Activated T-cell treated with anti-CD3 and anti-CD28 coated beads, Interleukin-2, amount 50 U/mL, for 24 hours (primary cell): ENCODE data around the gene VWCE.
A peak's percentile ranks its signal among the peaks of the same experiment; 100 is the strongest.
"Not testable (repeated sequence)": the region's sequence is repeated elsewhere in the genome, so short reads cannot be mapped to it uniquely, and the experiment has no call there.

ENCODE experiments used
- DNase-seq: peaks from one replicate; pipeline ENCODE4 v3.0.0-alpha.2; 2020
- H3K27ac Mint-ChIP-seq: 2 replicates; pipeline ENCODE4 v1.8.0; 2020; ENCODE audit warnings: mild to moderate bottlenecking, mixed read lengths
- H3K27me3 Mint-ChIP-seq: 2 replicates; pipeline ENCODE4 v1.8.0; 2020; ENCODE audit warnings: mixed read lengths
- H3K36me3 Mint-ChIP-seq: 2 replicates; pipeline ENCODE4 v1.8.0; 2020; ENCODE audit warnings: low read depth, mixed read lengths
- H3K4me1 Mint-ChIP-seq: 2 replicates; pipeline ENCODE4 v1.8.0; 2020; ENCODE audit warnings: low read depth, mixed read lengths
- H3K4me3 Mint-ChIP-seq: 2 replicates; pipeline ENCODE4 v1.8.0; 2020; ENCODE audit warnings: mild to moderate bottlenecking, moderate library complexity, mixed read lengths
- H3K9me3 Mint-ChIP-seq: 2 replicates; pipeline ENCODE4 v1.8.0; 2020; ENCODE audit warnings: mixed read lengths

The VWCE gene

DNA sequence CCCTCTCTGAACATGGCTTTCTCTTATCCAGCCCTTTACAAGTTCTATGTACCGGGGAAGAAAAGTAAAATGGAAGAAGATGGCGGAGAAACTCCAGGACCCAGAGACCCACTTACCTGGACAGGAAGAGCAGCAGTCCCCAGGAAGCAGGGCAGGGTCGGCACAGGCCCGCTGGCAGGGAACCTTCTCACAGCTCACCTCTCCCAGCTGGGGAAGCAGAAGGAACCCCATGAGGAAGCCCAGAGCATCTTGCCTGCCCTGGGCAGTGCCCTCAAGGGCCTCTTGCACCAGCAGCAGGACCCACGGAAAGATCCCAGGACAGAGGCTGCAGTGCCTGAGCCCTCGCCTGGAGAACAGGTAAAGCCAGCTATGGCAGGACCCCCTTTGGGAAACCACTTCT is 30.7 kb downstream of the VWCE start:
- H3K27ac Mint-ChIP-seq = no peak overlapping the region
- H3K4me3 Mint-ChIP-seq = no peak overlapping the region
- H3K36me3 Mint-ChIP-seq = peaks cover 17% of the 10 kb centered on the region
- no peak for DNase-seq
- H3K4me1 Mint-ChIP-seq = no peaks in the 10 kb centered on the region
- H3K27me3 Mint-ChIP-seq = no peaks in the 10 kb centered on the region
- H3K9me3 Mint-ChIP-seq = no peaks in the 10 kb centered on the region

DNA sequence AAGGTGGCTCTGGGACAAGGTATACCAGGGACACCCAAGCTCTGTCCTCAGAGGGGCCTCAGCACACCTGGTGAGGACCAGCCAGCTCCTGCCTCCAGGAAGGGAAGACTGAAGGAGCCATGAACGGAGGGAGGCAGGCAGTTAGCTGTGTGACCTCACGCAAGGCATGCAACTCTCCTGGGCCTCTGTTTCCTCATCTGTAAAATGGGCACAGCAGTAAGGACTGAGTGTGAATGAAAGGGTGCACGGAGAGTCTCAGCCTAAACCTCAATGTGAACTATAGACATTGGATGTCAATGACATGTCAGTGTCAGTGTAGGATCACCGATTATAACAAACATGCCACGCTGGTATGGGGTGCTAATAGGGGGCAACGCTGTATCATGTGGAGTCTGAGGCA is 35.8 kb downstream of the VWCE start:
- no peak for DNase-seq
- Mint-ChIP-seq H3K9me3 (no peaks in the 10 kb centered on the region), H3K27ac (no peak overlapping the region)

DNA sequence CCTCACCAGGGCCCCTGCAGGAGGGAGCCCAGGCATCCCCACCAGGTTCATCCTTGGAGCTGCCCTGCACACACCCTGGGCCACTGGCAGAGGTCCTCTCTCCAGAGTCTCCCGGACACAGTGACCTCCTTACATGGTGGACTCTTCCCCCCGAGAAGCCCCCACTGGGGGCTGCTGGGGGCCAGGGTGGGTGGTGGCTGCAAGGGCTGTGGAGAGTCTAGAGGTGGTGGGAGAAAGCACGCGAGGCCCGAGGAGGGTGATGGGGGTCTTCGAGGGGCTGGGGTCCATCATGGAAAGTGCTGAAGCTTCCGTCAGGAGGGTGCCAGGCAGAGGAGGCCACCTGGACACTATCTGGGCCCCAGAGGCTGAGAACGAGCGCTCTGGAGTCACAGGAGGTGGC is 36.6 kb downstream of the VWCE start:
- no peaks in the 10 kb centered on the region for H3K4me1 Mint-ChIP-seq
- H3K27ac Mint-ChIP-seq = no peak overlapping the region
- H3K9me3 Mint-ChIP-seq = no peaks in the 10 kb centered on the region
- DNase-seq = no peak
- H3K36me3 Mint-ChIP-seq = peaks cover 13% of the 10 kb centered on the region
- H3K27me3 Mint-ChIP-seq = no peaks in the 10 kb centered on the region
- H3K4me3 Mint-ChIP-seq = no peak overlapping the region

More for the DNA sequence above, 35.8 kb downstream of the VWCE start:
- H3K27me3 Mint-ChIP-seq = no peaks in the 10 kb centered on the region
- H3K36me3 Mint-ChIP-seq = peaks cover 18% of the 10 kb centered on the region
- no peak overlapping the region for H3K4me3 Mint-ChIP-seq
- no peaks in the 10 kb centered on the region for H3K4me1 Mint-ChIP-seq

DNA sequence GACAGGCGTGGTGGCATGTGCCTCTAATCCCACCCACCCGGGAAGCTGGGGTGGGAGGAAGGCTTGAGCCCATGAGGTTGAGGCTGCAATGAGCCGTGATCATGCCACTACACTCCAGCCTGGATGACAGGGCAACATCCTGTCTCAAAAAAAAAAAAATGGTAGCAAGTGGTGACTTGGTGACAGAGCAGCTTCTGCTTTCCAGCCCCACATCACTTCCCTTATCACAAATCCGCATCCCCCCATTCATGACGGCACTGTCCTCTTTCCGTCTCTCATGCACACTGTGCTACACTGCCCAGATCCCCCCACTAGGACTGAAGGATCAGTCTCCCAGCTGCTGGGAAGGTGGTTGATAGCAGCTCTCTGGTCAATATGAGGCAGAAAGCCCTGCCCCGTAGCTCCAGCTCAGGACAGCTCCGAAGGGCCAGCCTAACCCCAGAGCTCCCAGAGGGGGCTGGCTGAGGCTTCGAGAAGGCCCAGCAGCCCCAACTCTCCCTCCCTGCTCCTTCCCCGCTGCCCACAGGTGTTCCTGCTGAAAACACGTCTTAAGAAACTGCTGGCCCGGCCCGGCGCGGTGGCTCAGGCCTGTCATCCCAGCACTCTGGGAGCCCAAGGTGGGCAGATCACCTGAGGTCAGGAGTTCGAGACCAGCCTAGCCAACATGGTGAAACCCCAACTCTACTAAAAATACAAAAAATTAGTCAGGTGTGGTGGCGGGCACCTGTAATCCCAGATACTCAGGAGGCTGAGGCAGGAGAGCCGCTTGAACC is 38.2 kb downstream of the VWCE start:
- Mint-ChIP-seq H3K27ac (no peak overlapping the region), H3K9me3 (no peaks in the 10 kb centered on the region), H3K4me1 (no peaks in the 10 kb centered on the region)

DNA sequence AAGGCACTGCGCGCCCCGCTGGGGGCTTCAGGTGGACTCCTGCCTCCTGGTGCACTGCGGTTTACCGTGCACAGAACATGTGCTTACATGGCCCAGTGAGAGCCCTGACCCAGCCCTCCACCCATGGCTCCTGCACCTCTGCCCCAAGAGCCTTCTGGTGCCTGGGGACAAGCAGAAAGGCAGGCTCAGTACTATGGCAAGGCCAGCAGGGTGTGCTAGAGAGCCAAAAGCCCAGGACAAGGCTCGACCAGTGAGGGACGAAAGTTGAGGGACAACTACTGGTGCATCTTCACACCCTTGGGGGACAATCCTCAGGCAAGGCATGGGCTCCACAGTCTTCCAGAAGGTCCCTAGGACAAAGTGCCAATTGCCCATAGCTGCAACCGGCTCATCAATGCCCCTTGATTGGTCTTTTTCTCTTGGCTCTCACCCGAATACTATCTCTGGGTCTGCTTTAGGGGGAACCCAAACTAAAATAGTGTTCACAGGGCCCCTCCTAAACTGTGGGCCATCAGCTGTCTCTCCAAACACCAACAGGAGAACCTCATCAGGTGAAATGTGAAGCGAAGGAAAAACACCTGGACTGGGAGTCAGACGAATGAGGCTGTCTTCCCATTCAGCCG is 40.6 kb downstream of the VWCE start:
- Mint-ChIP-seq H3K27ac (no peak overlapping the region), H3K27me3 (no peaks in the 10 kb centered on the region), H3K9me3 (no peaks in the 10 kb centered on the region), H3K4me3 (no peak overlapping the region), H3K36me3 (peaks cover 8% of the 10 kb centered on the region), H3K4me1 (no peaks in the 10 kb centered on the region)
- peak; percentile 75 for DNase-seq

More for the DNA sequence above, 38.2 kb downstream of the VWCE start:
- H3K27me3 Mint-ChIP-seq = no peaks in the 10 kb centered on the region
- DNase-seq = no peak
- H3K36me3 Mint-ChIP-seq = peaks cover 8% of the 10 kb centered on the region
- H3K4me3 Mint-ChIP-seq = no peak overlapping the region

DNA sequence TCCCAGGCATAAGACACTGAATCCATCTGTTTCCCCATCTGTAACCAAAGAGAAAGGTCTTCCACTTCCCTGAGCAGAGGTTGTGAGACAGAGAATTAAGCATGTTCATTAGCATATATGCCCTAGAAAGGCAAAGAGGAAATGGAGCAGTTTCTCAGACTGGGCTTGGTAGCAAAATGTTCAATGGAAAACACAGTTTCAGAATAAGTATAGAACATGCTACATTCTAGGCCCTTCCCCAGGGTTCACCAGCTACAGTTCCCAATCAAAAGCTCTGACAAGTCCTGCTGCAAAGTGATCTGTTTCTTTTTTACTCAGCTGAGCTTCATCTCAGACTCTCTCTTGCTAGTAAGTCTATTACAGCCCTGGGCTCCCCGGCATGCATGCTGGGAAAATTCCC is 42.8 kb downstream of the VWCE start:
- not testable (repeated sequence) for H3K27me3 Mint-ChIP-seq, H3K9me3 Mint-ChIP-seq, H3K36me3 Mint-ChIP-seq, H3K27ac Mint-ChIP-seq, DNase-seq, H3K4me1 Mint-ChIP-seq, H3K4me3 Mint-ChIP-seq

DNA sequence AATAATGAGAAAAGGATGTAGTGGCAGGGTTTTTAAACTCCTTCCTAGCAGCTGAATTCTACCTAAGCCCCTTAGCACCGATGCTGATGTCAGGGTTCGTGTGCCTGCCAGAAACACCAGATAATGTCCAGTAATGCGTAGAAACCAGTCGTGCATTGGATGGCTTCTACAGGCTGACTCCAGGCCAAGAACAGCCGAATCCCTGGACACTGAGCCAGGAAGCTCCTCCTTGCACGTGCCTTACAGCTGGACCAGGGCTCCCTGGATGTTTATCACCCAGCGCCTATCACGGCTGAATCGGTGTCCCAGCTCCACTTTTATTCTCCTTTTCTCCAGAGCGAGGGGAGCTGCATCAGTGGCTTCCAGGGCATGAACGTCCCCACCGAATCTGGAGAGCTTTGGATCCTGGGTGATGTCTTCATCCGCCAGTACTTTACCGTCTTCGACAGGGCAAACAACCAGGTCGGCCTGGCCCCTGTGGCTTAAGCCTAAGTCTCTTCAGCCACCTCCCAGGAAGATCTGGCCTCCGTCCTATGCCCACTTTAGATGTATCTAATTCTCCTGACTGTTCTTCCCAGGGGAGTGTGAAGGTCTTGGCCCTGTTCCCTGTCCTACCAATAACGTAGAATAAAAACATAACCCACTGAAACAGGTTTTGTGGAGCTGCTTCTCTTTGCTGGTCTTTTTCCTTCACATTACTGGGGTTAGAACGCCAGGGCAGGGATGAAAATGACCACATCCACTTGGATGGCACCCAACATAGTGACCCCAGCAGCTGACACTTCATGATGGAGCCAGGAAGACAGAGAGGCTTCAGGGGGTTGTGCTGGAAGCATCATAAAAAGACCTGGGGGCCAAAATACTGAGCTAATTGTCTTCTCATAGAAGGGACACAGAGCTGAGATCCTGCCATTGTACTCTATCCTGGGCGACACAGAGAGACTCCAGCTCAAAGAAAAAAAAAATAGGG is 44.0 kb downstream of the VWCE start:
- H3K4me3 Mint-ChIP-seq, H3K4me1 Mint-ChIP-seq, H3K9me3 Mint-ChIP-seq, H3K27ac Mint-ChIP-seq, DNase-seq, H3K27me3 Mint-ChIP-seq, H3K36me3 Mint-ChIP-seq: not testable (repeated sequence)

DNA sequence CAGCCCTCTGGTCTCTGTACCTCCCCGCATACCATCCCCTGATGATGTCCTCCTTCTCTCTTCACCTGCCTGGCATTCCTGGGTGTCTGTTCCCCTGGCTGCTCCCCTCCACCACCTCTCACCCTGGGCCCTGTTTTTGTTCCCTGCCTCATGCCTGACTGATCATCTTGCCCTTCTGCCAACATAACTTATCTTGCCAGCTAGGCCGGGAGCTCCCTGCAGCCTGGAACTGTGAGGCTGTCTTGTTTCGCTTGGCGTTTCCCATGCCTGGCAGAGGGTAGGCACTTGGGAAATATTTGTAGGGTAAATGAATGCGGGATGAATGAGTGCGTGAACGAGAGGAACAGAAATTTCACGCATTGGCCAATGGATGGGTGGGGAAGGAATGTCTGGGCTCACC is 45.9 kb downstream of the VWCE start:
- DNase-seq, H3K4me1 Mint-ChIP-seq, H3K27me3 Mint-ChIP-seq, H3K36me3 Mint-ChIP-seq, H3K9me3 Mint-ChIP-seq, H3K4me3 Mint-ChIP-seq, H3K27ac Mint-ChIP-seq: not testable (repeated sequence)

DNA sequence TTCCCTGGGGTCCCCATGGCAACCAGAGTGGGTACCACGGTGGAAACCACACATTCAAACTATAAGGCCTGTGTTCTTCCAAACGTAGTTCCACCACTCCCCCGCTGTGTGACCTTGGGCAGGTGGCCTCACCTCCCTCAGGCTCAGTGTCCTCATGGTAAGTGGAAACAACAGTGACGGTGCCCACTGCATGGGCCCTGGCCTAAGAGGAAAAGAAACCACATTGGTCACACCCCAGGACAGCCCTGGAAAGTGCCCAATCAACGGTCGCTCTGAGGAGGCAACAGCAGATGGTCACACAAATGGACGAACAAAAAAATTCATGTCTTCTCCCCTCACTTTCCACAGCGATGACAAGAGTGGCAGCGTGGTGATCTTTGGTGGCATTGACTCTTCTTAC is 47.0 kb downstream of the VWCE start:
- not testable (repeated sequence) for H3K4me3 Mint-ChIP-seq, H3K27me3 Mint-ChIP-seq, H3K27ac Mint-ChIP-seq

DNA sequence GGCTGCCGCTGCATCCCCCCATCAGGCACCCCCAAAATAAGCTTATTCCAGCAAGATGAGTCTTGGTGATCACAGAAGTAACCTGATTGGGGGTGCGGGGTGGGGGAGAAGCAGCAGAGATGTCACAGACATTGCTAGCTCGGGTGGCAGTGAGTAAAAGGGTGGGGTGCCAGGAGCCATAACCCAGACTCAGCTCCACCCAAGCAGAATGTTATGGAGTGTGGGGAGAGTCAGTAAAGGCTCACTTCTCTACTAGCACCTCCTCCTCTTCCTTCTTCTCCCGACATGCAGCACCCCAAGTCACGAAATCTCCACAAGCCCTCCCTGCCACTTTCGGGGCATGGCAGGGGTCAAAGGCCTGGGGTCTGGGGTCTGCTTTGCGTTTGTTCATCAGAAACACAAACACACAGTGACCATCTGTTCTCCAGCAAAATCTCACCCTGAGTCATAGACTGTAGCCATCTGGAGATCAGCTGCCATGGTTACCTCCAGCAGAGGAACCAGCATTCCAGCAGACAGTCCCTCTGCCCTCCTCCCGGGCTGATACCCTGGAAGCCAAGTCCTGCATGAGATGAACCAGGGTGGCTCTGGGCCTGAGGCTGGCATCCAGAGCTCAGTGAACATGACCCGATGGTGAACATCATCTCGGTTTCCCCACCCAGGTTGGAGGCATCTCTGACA is 49.7 kb downstream of the VWCE start:
- H3K4me3 Mint-ChIP-seq, H3K9me3 Mint-ChIP-seq, DNase-seq, H3K36me3 Mint-ChIP-seq, H3K27ac Mint-ChIP-seq, H3K27me3 Mint-ChIP-seq, H3K4me1 Mint-ChIP-seq: not testable (repeated sequence)

More for the DNA sequence above, 47.0 kb downstream of the VWCE start:
- not testable (repeated sequence) for H3K36me3 Mint-ChIP-seq, H3K4me1 Mint-ChIP-seq, H3K9me3 Mint-ChIP-seq, DNase-seq

DNA sequence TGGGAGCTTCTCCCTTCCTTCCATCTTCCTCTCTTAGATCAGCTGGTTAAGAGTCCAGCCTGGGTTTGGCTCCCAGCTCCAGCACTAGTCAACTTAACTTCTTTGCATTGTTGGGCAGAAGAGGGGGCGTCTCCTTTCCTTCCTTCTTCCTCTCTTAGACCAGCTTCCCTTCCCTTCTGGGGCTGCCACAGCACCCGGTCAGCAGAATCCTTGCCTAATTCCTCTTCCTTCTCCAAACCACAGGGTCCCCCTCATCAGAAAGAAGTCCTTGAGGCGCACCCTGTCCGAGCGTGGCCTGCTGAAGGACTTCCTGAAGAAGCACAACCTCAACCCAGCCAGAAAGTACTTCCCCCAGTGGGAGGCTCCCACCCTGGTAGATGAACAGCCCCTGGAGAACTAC is 53.6 kb downstream of the VWCE start:
- not testable (repeated sequence) for H3K4me3 Mint-ChIP-seq, DNase-seq, H3K9me3 Mint-ChIP-seq, H3K4me1 Mint-ChIP-seq, H3K27me3 Mint-ChIP-seq, H3K27ac Mint-ChIP-seq, H3K36me3 Mint-ChIP-seq

DNA sequence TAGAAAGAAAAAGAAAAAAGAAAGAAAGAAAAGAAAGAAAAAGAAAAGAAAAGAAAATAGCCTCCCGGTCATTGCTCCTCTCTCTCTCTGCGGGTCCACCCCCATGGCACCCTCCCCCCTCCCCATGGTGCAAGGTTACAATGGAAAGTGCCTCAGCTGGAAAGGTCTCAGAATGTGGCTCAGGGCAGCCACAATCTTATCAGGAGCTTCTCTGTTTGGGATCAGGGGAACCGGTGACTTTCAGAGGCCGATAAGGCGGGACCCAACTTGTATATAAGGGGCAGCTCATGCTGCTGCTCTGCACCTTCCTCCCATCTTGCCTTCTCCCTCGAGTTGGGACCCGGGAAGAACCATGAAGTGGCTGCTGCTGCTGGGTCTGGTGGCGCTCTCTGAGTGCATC is 54.2 kb downstream of the VWCE start, which contains the start of gene PGA5:
Gene PGA5, plus strand, starts transcription at position 301 of the 400 bp plus-strand sequence. Its CDS starts 52 bp downstream, at position 353.
- H3K27ac Mint-ChIP-seq, H3K4me1 Mint-ChIP-seq, H3K9me3 Mint-ChIP-seq, H3K36me3 Mint-ChIP-seq, H3K27me3 Mint-ChIP-seq, H3K4me3 Mint-ChIP-seq, DNase-seq: not testable (repeated sequence)

DNA sequence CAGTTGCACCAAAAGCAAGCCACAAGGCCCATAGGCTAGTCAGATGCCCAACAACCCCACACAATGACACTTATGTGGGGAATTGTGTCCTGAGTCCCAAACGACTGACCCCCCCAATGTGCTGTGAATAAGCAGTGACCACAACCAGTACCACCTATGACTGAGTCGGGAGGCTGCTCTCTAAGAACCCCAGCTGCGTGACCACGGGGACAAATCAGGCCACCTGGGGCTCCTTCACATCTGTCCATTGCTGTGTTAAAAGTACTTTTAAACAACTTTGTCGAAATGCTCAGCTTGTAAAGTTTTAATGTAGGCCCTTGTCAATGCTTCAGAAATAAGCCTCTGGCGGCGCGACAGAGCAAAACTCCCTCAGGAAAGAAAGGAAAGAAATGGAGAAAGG is 54.8 kb downstream of the VWCE start:
- not testable (repeated sequence) for H3K9me3 Mint-ChIP-seq, H3K36me3 Mint-ChIP-seq, DNase-seq, H3K27ac Mint-ChIP-seq, H3K4me3 Mint-ChIP-seq, H3K27me3 Mint-ChIP-seq, H3K4me1 Mint-ChIP-seq

DNA sequence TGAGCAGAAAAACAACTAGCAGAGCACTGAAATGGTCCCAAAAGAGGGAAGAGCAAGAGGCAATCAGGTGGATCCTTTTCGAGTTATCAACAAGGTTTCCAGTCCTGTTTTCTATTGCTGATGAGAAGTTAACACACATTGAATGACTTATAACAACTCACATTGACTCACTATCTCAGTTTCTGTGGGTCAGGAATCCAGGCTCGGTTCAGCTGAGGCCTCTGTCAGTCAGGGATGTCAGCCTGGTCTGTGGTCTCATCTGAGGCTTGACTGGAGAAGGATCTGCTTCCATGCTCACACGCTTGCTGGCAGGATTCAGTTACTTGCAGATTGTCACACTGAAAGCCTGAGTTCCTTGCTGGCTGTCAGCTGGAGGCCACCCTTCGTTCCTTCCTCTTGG is 58.0 kb downstream of the VWCE start:
- not testable (repeated sequence) for H3K27ac Mint-ChIP-seq, H3K4me1 Mint-ChIP-seq, H3K4me3 Mint-ChIP-seq, DNase-seq, H3K27me3 Mint-ChIP-seq, H3K36me3 Mint-ChIP-seq, H3K9me3 Mint-ChIP-seq
